Coronary artery (tissue), 2 donors: ENCODE measurements around the gene TNNI3.

ENCODE experiments used
- DNase-seq: peaks from one replicate; pipeline ENCODE4 v3.0.0-alpha.2; 2017; ENCODE audit warnings: low spot score
- H3K27ac ChIP-seq, 2 donors: fragments of 200-600 bp; sonication (generic); one replicate each; pipeline ENCODE4 v1.5.1; 2016 to 2019
- H3K4me3 ChIP-seq: fragments of 200-600 bp; sonication (generic); 2 replicates; pipeline ENCODE4 v1.5.1; 2016; ENCODE audit warnings: mild to moderate bottlenecking, moderate library complexity
- CTCF ChIP-seq: fragments of 200-600 bp; sonication (generic); IDR thresholded peaks from one replicate; pipeline ENCODE4 v1.5.1; 2019; ENCODE audit warnings: antibody characterized with exemption

The TNNI3 gene

GRCh38 chr19:55132453-55133129, 24.9 kb downstream of the TNNI3 start:
- DNase-seq, result no peak
- TF ChIP-seq CTCF, result no peak
- Histone ChIP-seq H3K27ac (no peak overlapping the region), H3K4me3 (no peak overlapping the region)

- no peak for TF ChIP-seq CTCF
- DNase-seq, result no peak
- Histone ChIP-seq H3K4me3 (no peak overlapping the region), H3K27ac (no peak overlapping the region)
Measured at GRCh38 chr19:55131421-55131820, 26.1 kb downstream of the TNNI3 start.

GRCh38 chr19:55119053-55119452, 38.5 kb downstream of the TNNI3 start:
- no peak for TF ChIP-seq CTCF
- H3K27ac ChIP-seq, result no peak overlapping the region
- no peak overlapping the region for H3K4me3 ChIP-seq
- DNase-seq, result no peak

- Histone ChIP-seq H3K27ac (peak overlapping the region; percentile 94 to 97), H3K4me3 (peak overlapping the region; percentile 97)
- no peak for DNase-seq
- TF ChIP-seq CTCF, result no peak
Measured at GRCh38 chr19:55118401-55118991, 39.0 kb downstream of the TNNI3 start.

GRCh38 chr19:55117663-55118391, 39.7 kb downstream of the TNNI3 start:
- no peak for TF ChIP-seq CTCF
- peak; percentile 99 for DNase-seq

GRCh38 chr19:55116859-55117662, 40.5 kb downstream of the TNNI3 start, which contains the start of gene PPP1R12C:
Gene PPP1R12C, minus strand, starts transcription at chr19:55117637. Its CDS starts 94 bp downstream, at chr19:55117543.
- peak within 1 kb of the TSS; percentile 97 for H3K4me3 ChIP-seq
- no peak for TF ChIP-seq CTCF
- no peak for DNase-seq
- H3K27ac ChIP-seq, result peak within 1 kb of the TSS; percentile 94 to 97

More at GRCh38 chr19:55117663-55118391, 39.7 kb downstream of the TNNI3 start:
- H3K4me3 ChIP-seq, result peak overlapping the region; percentile 97
- H3K27ac ChIP-seq, result peak overlapping the region; percentile 94 to 97
